H54 (cell line): ENCODE measurements around the gene LTBP1.

ENCODE experiments used
- DNase-seq: peaks from one replicate; pipeline ENCODE4 v3.0.0; 2011; ENCODE audit warnings: low spot score, mixed read lengths; ENCODE audit not compliant: insufficient read length
- FAIRE-seq: peaks from 3 replicates; lab custom pipeline; 2011; peaks lifted over from hg19 to GRCh38; lab: Jason Lieb, UNC
- POLR2A ChIP-seq: IDR thresholded peaks from 2 replicates; pipeline ENCODE4 v1.6.1; 2011; ENCODE audit warnings: low read depth, mild to moderate bottlenecking, low read length

The LTBP1 gene

DNA sequence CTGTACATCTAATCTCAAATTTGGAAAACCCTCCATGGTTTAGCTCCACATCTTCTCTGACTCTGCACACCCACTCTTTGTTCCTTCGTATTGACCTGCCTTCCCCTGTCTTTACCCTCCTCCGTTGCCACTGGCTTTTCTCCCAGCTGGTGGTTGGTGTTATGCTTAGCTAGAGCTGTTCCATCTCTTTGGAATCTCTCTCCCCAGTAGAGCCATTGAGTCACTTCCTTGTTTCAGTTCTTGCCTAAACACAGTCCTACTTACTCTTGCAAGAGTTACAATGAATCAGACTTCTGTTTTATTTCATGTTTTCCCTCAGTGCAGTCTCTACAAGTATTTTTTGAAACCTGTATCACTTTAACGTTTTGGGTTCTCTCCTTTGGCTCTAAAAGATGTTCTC lies 263.9 kb downstream of the LTBP1 start:
- FAIRE-seq (peak; percentile 93), DNase-seq (peak; percentile 68)
- TF ChIP-seq POLR2A: no peak

DNA sequence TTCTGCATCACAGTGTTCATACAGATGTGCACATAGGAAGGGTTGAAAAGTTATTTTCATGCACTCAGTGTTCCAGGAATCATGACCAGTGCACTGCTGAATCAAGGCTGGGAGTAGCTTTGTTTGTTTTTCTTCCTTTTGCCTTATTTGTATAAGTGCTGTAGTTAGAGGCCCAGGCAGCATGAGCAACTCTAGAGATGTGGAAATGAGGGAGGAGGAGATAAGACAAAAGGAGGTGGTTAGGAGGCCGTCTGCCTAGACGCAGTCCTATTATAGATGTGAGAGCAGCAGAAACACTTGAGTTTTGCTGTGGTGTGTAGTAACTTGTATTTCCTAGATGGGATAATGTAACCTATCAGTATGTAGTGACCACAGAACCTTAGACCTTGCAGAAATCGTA lies 265.4 kb downstream of the LTBP1 start:
- DNase-seq (no peak), FAIRE-seq (no peak)
- TF ChIP-seq POLR2A: no peak

DNA sequence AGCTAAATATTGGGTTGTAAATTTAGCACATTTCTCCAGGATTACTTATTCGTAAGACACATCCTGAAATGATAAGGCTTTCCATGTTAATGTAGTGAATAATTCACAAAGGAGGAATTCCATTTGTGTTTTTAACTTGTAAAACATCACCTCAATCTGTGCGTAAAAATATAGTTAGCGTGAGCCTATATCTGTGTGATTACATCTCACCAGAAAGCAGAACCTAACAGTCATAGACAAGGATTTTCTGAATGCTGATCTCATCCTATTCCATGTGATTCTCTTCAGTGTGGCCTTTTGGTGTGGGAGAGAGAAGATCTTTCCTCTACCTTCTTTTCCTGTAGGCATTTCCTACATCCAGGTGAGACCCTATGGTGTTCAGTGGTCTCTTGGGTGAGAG lies 266.5 kb downstream of the LTBP1 start:
- DNase-seq (no peak), FAIRE-seq (no peak)
- no peak for TF ChIP-seq POLR2A

DNA sequence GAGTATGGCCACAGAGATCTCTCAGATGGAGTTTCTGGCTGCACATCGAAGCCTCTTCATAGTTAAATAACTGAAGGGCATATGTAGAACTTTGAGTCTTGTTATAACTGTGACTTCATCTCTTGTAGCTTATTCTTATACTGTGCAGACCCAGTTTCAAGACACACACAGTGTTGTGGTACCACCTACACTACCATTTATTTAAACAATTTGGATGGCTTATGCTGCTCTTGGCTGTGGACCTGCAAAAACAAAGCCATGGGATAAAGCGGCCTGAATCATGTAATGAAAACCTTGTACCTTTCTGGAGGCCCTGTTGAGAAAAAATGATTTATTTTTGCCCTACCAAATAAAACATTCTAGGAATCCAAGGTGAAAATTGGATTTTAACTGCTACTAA lies 266.9 kb downstream of the LTBP1 start:
- FAIRE-seq (no peak), DNase-seq (no peak)
- no peak for TF ChIP-seq POLR2A

DNA sequence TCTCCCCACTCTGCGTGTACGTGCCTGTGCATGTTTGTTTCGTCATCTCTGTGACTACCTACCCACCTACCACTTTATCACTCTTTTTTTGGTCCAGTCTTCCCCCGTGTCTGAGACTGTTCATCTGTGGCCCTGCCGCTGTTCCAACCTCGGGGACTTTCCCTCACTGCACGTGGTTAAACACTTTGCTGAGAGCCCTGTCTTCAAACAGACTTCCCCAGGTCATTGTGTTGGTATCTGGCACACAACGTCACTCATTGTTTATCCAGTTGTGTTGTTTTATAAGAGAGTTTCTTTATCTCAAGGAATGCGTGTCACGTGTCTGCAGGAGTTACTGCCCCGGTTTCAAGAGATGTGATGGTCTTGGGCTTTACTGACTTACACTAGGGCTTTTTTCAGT lies 267.7 kb downstream of the LTBP1 start:
- TF ChIP-seq POLR2A: no peak
- DNase-seq (no peak), FAIRE-seq (no peak)

DNA sequence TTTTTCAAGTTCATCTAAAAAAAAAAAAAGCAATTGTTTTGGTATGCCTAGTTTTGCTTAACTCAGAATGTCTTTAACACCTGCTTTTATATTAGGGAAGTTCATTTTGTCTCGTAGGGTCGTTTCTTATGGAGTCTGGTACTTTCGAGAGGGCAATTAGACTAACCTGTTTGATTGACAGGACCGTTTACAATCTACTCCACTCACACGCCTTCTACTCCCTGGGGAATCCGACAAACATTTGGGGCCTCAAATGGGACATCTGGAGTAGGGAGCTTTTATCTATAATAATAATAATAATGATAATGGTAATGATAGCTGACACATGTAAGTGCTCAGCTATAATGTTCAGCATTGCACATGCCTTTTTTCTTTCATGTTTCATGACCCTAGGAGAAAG lies 268.1 kb downstream of the LTBP1 start:
- DNase-seq: no peak
- no peak for TF ChIP-seq POLR2A
- FAIRE-seq: no peak

DNA sequence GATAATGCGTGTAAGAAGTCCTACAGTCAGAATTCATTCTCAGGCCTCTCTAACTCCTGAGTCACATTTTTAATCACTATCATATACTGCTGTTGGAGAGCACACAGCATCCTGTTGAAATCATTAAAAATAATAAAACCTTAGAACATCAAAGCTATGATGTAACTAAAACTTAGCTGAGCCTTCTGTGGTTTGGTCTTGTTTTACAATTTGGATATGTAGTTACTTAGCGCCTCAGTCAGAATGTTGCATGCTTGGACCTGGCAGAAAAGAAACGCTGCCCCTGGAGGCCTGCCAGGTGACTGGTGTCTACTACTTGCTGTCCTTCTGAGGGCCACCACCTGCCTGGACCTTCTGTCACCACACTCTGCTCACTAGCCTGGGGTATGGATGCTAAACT lies 268.5 kb downstream of the LTBP1 start:
- TF ChIP-seq POLR2A: no peak
- DNase-seq (no peak), FAIRE-seq (no peak)

DNA sequence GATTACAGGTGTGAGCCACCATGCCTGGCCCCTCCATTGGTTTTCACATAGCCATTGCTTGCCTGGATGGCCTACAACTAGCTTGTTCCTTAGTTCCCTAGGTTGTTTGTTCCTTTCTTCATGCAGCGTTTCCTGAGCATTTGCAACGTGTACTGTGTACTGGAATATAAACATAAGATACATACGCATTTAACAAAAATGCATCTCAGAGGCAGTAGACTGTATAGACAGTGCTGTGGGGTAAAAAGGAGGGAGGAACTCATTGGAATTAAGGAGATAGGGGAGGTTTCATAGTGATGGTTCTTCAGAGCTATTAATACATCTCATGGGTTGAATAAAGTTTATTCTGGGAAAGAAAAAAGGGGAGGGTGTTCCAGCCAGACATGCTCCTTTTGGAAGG lies 269.2 kb downstream of the LTBP1 start:
- DNase-seq: no peak
- no peak for TF ChIP-seq POLR2A
- FAIRE-seq: no peak

DNA sequence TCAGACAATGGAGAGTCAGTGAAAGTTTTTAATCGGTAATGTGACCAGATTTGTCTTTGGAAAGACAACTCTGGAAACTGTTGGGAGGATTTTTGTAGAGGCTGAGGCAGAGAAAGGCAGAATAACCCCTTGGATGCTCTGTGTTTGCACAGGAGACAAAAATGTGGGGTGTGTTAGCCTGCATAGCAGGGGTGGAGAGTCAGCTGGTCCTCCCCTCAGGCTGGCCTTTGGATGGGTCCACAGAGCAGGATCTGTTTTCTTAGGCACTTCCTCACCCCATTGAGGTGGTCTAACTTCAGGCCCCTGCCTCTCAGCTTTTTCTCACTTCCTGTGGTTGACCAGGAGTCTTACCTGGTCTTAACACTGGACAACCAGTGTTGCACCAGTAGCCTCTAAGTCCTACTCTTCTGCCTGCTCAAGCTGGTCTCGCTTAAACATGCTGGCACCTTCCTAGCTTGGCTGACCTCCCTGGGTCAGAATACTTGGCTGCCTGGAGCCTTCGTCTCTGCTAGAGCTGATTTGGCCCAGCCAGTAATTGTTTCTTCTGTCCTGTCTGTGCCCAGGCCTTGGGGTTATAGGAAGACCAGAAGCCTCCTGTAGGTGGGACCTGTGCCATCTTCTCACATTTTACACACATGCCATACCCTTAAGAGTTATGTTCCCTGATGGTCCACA lies 269.9 kb downstream of the LTBP1 start:
- no peak for FAIRE-seq
- no peak for TF ChIP-seq POLR2A
- DNase-seq: no peak

DNA sequence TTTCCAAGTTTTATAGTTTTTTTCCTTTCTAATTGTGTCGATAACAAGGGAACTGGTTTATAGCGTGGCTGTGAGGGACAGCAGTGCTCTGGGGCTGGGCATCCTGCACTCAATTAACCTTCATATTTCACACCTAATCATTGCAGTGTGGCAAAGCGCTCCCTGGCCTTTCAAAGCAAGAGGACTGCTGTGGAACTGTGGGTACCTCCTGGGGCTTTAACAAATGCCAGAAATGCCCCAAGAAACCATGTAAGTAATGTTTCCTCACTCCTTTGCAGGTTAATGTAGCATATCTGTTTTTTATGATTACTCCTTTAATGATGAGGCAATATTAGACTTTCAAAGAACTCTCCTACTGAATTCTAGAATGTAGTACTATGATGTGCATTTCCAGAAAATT lies 270.7 kb downstream of the LTBP1 start:
- DNase-seq: no peak
- no peak for FAIRE-seq
- TF ChIP-seq POLR2A: no peak

DNA sequence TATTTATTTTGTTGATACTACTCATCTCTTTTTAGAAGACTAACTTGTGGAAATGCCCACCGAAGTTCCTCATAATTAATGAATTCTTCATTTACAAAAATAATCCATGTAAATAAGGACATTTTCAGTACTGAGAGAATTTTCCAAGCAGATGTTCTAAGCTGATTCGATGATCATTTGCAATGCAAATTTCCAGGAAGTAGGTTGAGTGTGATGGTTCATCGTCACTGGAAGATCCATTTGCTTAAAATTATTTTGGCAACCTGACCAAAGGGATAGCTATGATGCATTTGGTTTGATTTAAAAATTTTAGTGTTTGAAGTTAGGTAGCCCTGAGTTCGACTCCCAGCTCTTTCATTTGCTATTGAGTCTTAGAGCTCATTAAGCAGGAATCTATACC lies 272.4 kb downstream of the LTBP1 start:
- TF ChIP-seq POLR2A: no peak
- FAIRE-seq: no peak
- no peak for DNase-seq

DNA sequence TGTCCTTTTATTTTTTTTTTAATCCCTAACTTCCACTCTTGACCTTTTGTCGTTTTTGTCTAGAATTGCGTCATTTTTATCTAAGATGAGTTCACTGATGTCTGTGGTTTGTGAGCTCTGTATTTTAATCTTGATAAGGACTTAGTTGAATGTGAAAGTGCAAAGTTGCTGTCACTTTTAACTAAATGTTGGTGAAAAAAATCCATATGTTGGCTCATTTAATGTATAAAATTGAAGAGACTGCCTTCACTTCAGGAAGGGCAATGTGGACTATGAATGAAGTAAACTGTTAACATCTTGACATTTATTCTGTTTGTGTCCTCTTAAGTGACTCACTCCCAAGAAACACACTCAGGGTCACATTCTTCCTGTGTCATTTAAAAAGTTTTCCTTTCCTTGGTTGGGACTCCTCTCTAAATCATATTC lies 273.1 kb downstream of the LTBP1 start:
- no peak for DNase-seq
- peak; percentile 67 for FAIRE-seq
- TF ChIP-seq POLR2A: no peak

DNA sequence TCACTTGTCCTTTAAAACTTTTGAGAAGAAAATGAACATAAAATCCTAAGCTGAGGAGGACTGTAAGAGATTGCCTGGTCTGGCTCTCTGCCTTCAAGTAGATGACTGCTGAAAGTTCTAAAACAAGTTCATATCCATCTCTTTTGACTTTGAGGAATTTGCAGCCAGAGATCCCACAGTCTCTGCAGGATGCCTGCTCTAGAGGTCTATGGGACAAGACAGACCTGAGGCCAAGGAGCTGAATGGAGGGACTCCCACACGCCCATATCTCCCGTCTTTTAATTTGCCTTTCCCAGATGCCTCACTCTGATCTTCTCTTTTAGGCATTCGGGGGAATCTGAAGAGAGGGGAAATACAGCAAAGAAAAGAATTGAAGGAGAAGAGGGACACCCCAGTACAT lies 273.8 kb downstream of the LTBP1 start:
- FAIRE-seq (peak; percentile 20), DNase-seq (no peak)
- TF ChIP-seq POLR2A: no peak

DNA sequence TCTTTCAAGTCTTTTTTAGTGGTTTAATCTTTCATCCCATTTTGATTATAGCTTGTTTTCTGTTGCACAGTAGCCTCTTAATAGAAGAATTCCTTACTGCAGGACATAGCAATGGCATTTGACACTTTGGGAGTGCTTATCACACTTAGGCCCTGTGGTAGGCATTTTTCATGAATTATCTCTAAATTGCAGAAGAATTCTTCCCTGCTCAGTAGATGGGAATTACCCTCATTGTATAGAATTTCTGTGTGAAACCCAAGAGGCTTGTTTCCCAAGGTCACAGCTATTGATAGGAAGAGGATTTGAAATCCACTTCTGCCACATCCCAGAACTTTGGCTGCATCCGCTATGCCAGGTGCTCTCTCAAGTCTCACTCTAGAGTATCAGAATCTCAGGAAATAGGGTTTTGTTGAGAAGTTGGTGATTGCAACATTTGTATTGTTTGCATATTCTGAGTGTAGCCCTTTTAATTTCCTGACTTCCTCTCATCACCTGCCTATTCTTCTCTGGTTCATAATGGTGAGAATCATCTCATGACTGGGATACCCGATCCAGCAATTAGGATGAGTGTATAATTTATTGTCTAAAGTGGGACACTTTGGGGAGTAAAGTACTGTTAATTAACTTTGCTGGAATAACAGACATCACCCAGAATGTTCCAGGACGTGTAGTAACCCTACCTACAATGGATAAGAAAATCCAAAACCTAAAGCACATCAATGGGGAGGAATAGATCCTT lies 274.5 kb downstream of the LTBP1 start:
- DNase-seq: no peak
- FAIRE-seq: no peak
- TF ChIP-seq POLR2A: no peak

DNA sequence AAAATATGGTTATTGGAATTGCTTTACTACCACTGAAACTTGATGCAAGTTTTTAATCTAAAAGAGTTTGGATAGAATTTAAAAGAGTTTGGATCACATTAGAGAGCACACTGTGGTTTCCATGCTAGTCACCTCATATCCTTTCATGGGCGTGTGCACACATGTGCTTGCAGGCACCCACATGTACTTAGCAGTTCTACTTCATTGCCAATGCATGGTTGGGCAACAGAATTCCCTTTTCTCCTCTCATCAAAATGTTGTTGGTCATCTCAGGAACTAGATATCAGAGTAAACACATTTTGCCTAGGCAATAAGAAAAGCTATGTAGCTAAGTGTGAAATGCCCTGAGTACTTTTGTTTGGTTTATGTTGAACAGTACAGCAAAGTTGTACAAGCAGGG lies 275.6 kb downstream of the LTBP1 start:
- peak; percentile 64 for FAIRE-seq

More for the DNA sequence above, 275.6 kb downstream of the LTBP1 start:
- DNase-seq: no peak
- no peak for TF ChIP-seq POLR2A
